ENCODE data around the gene MICOS13. TPM values are rescaled to one million over a fixed set of nuclear protein-coding genes. Genes with fewer than 3 reads are reported as not detected.

Gene MICOS13
- total RNA-seq, 4 donors from 2014 or later, result 48.9 to 79.1 (median 65.9) TPM

DNA sequence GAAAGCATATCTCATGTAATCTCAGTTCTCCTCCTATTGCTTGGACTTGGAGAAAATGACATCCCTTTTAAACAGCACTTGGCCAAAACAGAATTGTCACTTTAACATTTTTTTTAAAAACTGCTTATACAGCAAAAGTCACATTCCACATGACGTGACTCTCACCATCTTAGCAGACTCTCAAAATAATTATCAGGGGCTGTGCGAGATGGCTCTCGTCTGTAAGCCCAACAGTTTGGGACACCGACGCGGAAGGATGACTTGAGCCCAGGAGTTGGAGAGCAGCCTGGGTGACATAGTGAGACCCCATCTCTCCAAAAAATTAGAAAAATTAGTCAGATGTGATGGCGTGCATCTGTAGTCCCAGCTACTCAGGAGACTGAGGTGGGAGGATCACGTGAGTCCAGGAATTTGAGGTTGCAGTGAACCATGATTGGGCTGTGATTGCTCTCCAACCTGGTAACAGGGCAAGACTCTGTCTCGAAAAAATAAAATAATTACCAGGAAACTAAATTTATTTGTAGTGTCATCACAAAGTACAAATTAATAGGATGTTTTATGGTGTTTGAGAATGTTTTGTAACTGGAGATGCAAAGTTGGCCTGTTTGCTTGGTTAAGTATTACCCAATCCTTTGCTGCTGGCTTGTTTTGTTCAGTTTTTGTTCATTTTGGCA is 48.6 kb downstream of the MICOS13 start:
- DNase-seq (ENCODE audit: low spot score in 2 of 2), result no peak
- Histone ChIP-seq H3K4me1 (peaks cover 0 to 82% (median 49%) of the 10 kb centered on the region in 4 donors), H3K36me3 (peaks cover 0 to 31% (median 15%) of the 10 kb centered on the region in 3 donors), H3K27me3 (no peaks in the 10 kb centered on the region), H3K27ac (peak overlapping the region in 3 of 4 donors; percentile 36 to 81 (median 64)), H3K9me3 (no peaks in the 10 kb centered on the region), H3K4me3 (no peak overlapping the region)
- WGBS, 2 donors, result 50 to 52% methylated on average over 9 of the region's 9 CpGs
- TF ChIP-seq POLR2A (IDR thresholded peaks at IDR 0.05), result no peak
- TF ChIP-seq EP300 (IDR thresholded peaks at IDR 0.05), result no peak
- TF ChIP-seq, protein P1, sequence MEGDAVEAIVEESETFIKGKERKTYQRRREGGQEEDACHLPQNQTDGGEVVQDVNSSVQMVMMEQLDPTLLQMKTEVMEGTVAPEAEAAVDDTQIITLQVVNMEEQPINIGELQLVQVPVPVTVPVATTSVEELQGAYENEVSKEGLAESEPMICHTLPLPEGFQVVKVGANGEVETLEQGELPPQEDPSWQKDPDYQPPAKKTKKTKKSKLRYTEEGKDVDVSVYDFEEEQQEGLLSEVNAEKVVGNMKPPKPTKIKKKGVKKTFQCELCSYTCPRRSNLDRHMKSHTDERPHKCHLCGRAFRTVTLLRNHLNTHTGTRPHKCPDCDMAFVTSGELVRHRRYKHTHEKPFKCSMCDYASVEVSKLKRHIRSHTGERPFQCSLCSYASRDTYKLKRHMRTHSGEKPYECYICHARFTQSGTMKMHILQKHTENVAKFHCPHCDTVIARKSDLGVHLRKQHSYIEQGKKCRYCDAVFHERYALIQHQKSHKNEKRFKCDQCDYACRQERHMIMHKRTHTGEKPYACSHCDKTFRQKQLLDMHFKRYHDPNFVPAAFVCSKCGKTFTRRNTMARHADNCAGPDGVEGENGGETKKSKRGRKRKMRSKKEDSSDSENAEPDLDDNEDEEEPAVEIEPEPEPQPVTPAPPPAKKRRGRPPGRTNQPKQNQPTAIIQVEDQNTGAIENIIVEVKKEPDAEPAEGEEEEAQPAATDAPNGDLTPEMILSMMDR (IDR thresholded peaks at IDR 0.05), result no peak

DNA sequence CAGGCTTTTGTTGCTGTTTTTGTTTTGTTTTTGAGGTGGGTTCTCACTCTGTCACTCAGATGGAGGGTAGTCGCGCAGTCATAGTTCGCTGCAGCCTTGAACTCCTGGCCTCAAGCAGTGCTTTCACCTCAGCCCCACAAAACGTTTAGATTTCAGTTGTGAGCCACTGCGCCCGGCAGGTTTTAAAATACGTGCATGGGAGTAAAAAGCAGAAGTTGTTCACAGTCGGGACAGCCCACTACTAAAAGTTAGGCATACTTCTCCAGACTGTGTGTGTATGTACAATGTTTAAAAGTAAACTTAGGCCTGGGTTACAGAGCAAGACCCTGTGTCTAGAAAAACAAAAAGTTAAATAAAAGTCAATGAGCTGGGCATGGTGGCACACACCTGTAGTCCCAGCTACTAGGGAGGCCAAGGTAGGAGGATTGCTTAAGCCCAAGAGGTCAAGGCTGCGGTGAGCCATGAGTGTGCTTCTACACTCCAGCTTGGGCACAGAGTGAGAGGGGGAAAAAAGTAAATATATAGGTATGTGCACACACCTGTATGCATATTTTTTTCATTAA is 51.3 kb downstream of the MICOS13 start:
- H3K9me3 ChIP-seq, result no peaks in the 10 kb centered on the region
- H3K4me1 ChIP-seq, result peaks cover 0 to 92% (median 75%) of the 10 kb centered on the region in 4 donors
- DNase-seq (ENCODE audit: low spot score in 2 of 2), result no peak
- WGBS, 2 donors, result 81 to 82% methylated on average over 9 of the region's 9 CpGs
- H3K27me3 ChIP-seq, result no peaks in the 10 kb centered on the region
- H3K4me3 ChIP-seq, result no peak overlapping the region
- TF ChIP-seq EP300 (IDR thresholded peaks at IDR 0.05) (no peak), POLR2A (IDR thresholded peaks at IDR 0.05) (no peak)
- TF ChIP-seq, protein P1 (IDR thresholded peaks at IDR 0.05), result no peak
- H3K27ac ChIP-seq, result peak overlapping the region in 1 of 4 donors; percentile 81
- peaks cover 2 to 34% (median 15%) of the 10 kb centered on the region in 3 donors for H3K36me3 ChIP-seq

DNA sequence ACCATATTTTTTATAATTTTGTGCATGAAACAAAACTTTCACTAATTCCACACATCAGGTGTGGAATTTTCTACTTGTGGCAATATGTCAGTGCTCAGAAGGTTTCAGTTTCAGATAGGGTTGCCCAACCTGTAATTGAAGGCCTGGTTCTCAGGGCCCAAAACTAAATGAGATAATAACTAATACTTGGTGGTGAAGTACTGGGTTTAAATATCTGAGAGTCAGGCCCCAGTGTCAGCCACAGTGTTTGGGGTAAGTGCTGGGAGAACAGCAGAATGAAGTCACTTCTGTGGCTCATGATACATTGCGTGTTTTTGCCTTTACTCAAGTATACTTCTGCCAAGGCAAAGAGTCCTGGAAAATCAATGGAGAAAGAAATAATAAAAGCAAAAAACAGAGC is 51.9 kb downstream of the MICOS13 start:
- Histone ChIP-seq H3K9me3 (no peaks in the 10 kb centered on the region), H3K36me3 (peaks cover 2 to 34% (median 15%) of the 10 kb centered on the region in 3 donors), H3K4me1 (peaks cover 0 to 92% (median 75%) of the 10 kb centered on the region in 4 donors), H3K4me3 (no peak overlapping the region), H3K27ac (peak overlapping the region in 2 of 4 donors; percentile 34 to 81), H3K27me3 (no peaks in the 10 kb centered on the region)
- 76 to 78% methylated on average over 1 of the region's 1 CpG for WGBS, 2 donors
- DNase-seq (ENCODE audit: low spot score in 2 of 2), result no peak
- TF ChIP-seq EP300 (IDR thresholded peaks at IDR 0.05), result no peak
- TF ChIP-seq POLR2A (IDR thresholded peaks at IDR 0.05), result no peak
- TF ChIP-seq, protein P1 (IDR thresholded peaks at IDR 0.05), result no peak

Other genes starting within 250 kb of the MICOS13 start
- not detected for gene ZNRF4, start 225.1 kb downstream of the MICOS13 start, total RNA-seq
- gene TINCR, start 112.6 kb downstream of the MICOS13 start, total RNA-seq, result 10 to 100 TPM in 1 of 4 donors, 1 to 10 TPM in 2, under 1 TPM in 1; 0.30 to 13.9 (median 5.1) TPM
- gene SAFB2, start 57.7 kb downstream of the MICOS13 start, total RNA-seq, result 10 to 100 TPM; 58.1 to 99.8 (median 93.1) TPM
- gene SAFB, start 57.4 kb downstream of the MICOS13 start, total RNA-seq, result 100 to 1,000 TPM; 121 to 252 (median 129) TPM
- 10 to 100 TPM in 2 of 4 donors, 1 to 10 TPM in 2; 7.5 to 23.7 (median 11.6) TPM for gene HSD11B1L, start 511 bp upstream of the MICOS13 start, total RNA-seq
- gene RPL36, start 9.8 kb upstream of the MICOS13 start, total RNA-seq, result 100 to 1,000 TPM; 552 to 780 (median 644) TPM
- gene LONP1, start 39.6 kb upstream of the MICOS13 start, total RNA-seq, result 100 to 1,000 TPM; 107 to 116 (median 110) TPM
- not detected for gene CATSPERD, start 40.1 kb upstream of the MICOS13 start, total RNA-seq
- 1 to 10 TPM in 3 of 4 donors, under 1 TPM in 1; 0.66 to 6.3 (median 2.3) TPM for gene PRR22, start 104.2 kb upstream of the MICOS13 start, total RNA-seq
- 10 to 100 TPM; 33.2 to 75.9 (median 54.2) TPM for gene DUS3L, start 110.6 kb upstream of the MICOS13 start, total RNA-seq
- gene NRTN, start 124.6 kb upstream of the MICOS13 start, total RNA-seq, result not detected
- not detected for gene FUT6, start 159.2 kb upstream of the MICOS13 start, total RNA-seq
- gene FUT3, start 170.9 kb upstream of the MICOS13 start, total RNA-seq, result under 1 TPM in 1 of 4 donors, not detected in 3; 0.90 TPM
- gene FUT5, start 190.0 kb upstream of the MICOS13 start, total RNA-seq, result not detected
- gene NDUFA11, start 223.3 kb upstream of the MICOS13 start, total RNA-seq, result 100 to 1,000 TPM; 184 to 350 (median 216) TPM
- gene VMAC, start 224.4 kb upstream of the MICOS13 start, total RNA-seq, result 10 to 100 TPM in 3 of 4 donors, 1 to 10 TPM in 1; 8.3 to 16.7 (median 13.9) TPM
- gene CAPS, start 233.7 kb upstream of the MICOS13 start, total RNA-seq, result 10 to 100 TPM; 67.5 to 95.0 (median 77.4) TPM